NT2/D1 (cell line): ENCODE measurements around the gene SLC9A3.

Source experiments
- YY1 ChIP-seq: IDR thresholded peaks from 2 replicates; pipeline ENCODE4 v1.6.1; 2011; ENCODE audit not compliant: insufficient read length, insufficient read depth
- ZNF274 ChIP-seq: IDR thresholded peaks from 2 replicates; pipeline ENCODE4 v1.6.1; 2011; ENCODE audit warnings: mild to moderate bottlenecking, low read depth, low read length

DNA sequence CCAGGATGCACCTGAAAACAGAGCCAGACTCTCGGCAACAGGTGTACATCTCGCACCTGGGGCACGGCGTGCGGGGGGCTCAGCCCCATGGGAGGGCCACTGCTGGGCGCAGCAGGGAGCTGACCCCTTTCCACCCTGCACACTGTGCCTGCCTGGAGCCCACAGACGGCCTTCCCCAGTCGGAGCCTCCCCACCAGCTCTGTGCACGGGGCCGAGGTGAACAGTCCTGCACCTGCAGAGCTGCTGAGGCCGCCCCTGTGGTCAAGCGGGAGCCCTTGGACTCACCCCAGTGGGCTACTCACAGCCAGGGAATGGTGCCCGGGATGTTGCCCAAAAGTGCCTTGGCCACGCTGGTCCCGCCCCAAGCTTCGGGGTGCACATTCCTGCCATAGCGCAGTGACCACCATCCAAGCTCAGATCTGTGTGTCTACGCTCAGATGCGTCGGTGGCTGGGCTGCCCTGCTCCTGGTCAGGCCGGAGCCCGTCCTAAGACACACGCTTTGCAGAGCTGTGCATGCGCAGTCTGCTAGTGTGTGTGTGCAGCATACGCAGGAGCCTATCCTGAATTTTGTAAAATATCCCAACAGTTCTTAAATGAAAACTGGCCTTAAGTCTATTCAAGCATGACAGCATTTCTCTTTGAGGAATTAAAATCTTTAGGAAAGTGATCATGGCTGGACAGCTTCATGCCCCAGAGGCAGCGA, 89.7 kb downstream of the SLC9A3 start:
- TF ChIP-seq YY1 (no peak), ZNF274 (no peak)
